T-helper 2 cell treated with Interferon-gamma antibody and Interleukin-4, amounts not matched to agents 100 ng/mL and 5 ng/mL, for 36 hours (primary cell): ENCODE results near the gene ADAT3. TPM values are rescaled to one million over a fixed set of nuclear protein-coding genes. Genes with fewer than 3 reads are reported as not detected.
"Not testable (repeated sequence)": the region's sequence is repeated elsewhere in the genome, so short reads cannot be mapped to it uniquely, and the experiment has no call there.

Experiments
- intact Hi-C: fragments of 100-400 bp; cut with micrococcal nuclease; formaldehyde crosslinking; loops from one replicate; pipeline ENCODE4 v1.15.1; 2023
- total RNA-seq: library from RNA; stranded (reverse); gene quantifications from 2 replicates; pipeline ENCODE4 v1.2.3, GENCODE V29; 2022

Gene ADAT3
- total RNA-seq, 1 donor from 2014 or later, result 11.0 TPM

DNA sequence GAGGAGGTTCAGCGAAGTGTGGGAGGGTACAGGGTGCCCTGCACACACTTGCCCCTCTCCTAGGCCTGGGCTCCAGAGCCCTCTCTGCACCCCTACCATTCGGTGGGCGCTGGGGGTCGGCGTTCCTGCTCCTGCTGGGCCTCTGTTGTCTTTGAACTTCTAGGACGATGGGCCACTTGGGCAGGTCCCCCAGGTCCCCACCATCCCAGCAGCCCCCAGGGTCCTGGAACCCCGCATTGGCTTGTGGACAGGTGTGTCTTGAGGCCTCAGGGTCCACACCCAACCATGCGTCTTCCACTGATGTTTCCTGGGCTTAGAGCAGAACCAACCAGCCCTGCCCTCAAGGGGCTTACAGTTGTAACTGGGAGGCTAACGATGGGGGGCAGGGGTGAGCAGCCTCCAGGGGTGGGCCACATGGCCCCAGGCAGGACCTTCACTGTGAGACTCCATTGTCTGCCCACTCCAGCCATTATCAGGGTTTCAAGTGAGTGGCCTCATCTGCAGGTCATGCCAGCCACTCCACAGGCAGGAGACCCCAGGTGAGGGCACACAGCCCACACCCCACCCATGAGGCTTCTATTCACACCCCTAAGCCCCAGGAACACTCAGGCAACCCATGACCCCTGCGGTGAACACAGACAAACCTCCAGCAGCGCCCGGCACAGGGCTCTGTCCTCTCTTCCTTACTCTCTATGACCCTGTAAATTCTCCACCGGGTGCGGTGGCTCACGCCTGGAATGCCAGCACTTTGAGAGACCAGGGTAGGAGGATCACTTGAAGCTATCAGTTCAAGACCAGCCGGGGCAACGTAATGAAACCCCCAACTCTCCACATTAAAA, 39.8 kb upstream of the ADAT3 start:
- intact Hi-C loops, result loop anchor here (2.0 kb wide), 1 partner anchor 17 kb away; no protein-coding TSS in a partner anchor

DNA sequence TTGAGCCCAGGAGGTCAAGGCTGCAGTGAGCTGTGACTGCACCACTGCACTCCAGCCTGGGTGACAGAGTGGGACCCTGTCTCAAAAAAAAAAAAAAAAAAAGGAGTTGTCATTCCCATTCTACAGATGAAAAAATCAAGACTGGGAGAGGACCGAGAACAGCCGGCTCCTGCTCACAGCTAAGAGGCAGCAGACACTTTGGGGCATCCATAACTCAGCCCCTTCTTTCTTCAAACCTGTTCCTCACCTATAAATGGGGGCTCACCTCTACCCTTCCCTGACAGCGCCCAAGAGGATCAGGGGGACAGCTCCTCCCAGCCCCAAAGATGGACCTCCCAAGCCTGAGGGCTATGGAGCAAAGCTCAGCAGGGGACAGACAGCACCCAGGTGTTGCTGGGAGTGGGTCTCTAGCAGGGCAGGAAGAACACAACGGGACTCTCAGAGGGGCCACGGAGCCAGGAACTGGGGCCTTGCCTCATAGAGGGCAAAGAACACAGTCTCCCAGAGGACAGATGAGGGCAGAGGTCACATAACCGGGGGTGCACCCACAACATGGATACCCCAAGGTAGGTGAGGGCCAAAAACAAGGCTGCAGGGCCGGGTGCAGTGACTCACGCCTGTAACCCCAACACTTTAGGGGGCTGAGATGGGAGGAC, 38.4 kb upstream of the ADAT3 start:
- intact Hi-C loops, result no loop called here

DNA sequence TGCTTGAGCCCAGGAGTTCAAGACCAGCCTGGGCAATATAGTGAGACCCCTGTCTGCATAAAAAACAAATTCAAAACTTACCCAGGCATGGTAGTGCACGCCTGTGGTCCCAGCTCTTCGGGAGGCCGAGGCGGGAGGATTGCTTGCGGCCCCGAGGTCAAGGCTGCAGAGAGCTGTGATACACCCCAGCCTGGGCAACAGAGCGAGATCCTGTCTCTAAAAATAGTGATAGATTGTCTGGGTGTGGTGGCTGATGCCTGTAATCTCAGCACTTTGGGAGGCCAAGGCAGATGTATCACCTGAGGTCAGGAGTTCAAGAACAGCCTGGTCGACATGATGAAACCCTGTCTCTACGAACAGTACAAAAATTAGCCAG, 37.9 kb upstream of the ADAT3 start:
- intact Hi-C loops, result no loop called here

DNA sequence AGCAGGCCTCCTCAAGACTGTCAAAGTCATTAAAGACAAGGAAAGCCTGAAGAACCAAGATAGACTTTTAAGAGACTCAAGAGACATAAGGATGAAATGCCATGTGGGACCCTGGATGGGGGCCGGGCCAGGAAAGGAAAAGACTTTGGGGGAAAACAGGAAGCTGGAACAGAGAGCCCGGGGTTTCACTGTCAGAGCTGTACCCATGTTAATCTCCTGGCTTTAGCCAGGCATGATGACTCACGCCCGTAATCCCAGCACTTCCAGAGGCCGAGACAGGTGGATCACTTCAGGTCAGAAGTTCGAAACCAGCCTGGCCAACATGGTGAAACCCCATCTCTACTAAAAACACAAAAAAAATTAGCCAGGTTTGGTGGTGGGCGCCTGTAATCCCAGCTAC, 36.2 kb upstream of the ADAT3 start:
- intact Hi-C loops, result no loop called here

DNA sequence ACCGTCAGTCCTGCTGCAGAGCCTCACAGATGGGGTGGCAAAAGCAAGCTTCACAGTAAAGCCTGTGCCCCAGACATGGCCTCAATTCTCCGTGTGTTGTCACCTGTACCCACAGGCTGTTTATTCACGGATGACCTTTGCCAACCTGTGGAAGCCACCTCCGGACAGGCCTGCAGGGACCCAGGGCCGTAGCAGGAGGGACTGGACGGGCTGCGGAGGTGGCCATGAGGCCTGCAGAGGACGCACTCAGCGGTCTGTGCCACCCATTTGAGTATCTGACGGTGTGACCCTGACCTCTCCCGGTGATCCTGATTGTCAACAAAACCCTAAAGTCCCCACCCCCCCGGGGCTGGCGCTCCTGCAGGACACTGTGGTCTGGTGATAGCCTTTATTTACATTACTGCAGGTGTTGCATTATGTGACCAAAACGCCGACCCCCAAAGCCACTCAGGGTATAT, 34.0 kb upstream of the ADAT3 start:
- intact Hi-C loops, result no loop called here

DNA sequence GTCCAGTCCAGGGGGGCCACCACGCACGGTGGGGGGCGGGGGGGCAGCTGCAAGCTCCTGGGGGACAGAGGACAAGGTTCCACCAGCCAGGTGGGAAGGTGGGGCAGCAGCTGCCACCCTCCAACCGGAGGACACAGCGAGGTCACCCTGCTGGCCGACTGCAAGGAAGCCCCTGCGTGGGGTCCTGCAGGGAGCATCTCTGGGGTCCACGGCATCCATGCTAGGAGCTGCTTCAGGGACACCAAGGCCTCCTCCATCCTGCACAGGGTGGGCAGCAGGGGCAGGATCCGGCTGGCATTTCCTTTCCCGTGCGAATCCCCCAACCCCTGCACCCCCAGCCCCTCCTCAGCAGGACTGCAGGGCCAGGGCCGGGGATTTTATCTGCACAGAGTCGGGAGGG, 33.6 kb upstream of the ADAT3 start:
- intact Hi-C loops, result no loop called here

DNA sequence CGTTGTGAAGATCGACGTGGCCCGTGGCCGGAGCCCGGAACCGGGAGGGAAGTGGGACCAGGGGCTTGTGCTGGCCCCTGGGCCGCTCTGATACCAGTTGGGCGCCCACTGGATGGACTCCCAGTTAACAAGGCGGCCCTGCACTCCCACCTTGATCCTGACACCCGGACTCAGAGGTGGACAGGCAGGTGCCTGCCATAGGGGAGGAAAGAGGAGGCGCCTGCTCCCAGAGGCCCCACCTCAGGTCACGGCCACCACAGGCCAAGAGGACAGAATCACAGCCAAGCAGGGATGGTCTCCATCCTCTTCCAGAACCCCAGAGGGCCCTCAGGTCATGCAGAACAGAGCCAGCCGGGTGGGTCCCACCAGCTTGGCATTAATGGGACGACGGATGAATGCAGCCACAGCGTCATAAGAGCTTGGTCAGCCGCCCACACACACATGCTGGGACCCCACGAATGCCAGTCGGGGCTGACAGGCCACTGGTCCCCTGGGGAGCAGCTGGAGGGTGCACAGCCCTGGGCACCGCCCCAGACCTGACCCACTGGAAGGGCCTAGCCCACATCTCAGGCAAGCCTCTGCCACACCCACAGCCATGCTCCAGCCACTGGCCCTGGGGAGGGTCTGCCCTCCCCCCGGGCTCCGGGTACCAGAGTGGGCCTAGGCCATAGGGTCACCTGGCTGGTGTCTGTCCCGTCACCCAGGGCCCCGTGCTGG, 32.2 kb upstream of the ADAT3 start:
- intact Hi-C loops, result no loop called here

DNA sequence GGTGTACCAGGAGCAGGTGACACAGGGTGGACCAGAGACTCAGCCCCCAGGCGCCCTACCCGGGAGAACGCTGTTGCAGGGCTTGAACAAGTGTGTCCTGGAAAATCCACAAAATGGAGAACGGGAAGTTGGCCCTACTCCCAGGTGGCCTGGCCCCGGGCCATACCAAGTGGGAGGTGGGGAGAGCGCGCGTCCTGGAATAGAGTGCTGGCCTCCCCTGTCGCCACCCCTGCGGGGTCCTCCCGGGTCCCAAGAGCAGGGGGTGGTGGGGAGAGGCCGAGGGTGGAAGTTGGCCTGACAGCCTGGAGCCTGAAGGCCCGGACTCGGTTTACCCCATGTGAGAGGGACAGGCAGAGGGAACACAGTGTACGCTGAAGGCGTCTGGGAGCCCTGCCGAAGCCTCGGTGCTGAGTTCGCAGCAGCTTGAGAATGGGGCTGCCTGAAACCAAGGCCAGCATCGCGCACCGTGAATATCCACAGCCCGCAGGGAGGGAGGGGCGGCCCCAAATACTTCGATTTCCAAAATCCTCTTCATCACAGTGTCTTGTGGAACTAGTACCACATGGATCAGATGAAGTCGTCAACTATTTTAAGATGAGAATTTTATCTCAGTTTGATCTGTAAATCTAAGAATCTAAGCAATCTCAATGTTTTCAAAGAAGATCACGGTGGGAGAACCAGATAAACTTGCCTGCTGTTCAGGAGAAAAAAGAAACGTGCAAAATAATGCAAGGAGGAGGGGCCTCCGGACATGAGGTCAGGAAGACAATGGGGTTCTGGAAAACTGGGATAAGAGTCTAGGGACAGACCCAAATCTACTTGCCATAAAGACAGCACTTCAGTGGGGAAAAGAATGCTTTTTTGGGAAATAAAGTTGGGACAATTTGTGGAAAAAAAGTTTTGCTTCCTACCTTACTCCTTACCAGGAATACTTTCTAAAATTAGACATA, 31.4 kb upstream of the ADAT3 start:
- intact Hi-C loops, result no loop called here

DNA sequence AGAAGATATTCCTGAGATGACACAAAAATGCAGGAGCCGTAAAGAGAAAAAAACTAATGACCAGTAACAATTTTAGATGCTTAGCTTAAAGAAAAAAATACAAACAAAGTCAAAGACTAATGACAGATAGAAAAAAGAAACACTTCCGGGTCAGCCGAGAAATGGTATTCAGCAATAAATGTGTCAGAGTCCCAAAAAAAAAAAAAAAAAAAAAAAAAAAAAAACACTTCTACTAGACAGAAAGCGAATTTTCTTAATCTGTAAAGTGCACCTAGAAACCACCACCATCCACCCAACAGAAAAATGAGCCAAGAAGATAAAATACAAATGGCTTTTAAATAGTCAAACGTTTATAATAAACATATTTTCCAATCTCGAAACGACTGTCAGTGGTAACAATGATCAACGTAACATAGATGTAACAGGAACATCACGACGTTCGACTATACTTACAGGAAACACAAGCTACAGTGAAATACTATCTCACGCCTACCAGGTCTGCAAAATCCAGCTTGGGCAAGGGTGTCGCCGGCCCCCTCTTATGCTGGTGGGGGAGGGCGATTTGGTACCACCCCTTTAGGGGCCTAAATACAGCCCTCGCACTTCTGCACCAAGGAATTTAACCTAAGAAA, 30.5 kb upstream of the ADAT3 start:
- intact Hi-C loops, result no loop called here

DNA sequence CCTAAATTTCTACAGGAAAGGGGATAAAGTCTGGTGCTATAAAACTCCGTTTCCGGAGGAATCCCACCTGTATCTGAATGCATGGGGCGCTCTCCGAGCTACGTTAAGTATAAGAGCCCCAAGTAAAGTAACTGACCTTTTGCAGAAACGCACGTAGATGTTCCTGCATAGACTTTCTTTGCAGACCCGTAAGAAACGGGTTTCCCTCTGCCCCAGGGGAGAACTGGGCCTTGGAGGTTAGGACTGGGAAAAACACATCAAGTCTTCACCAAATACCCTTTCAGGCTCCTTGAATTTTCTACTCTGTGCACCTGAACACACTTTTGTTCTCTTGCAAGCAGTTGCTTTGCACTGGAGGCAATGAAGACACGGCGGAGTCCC, 29.9 kb upstream of the ADAT3 start:
- intact Hi-C loops, result not testable (repeated sequence)

DNA sequence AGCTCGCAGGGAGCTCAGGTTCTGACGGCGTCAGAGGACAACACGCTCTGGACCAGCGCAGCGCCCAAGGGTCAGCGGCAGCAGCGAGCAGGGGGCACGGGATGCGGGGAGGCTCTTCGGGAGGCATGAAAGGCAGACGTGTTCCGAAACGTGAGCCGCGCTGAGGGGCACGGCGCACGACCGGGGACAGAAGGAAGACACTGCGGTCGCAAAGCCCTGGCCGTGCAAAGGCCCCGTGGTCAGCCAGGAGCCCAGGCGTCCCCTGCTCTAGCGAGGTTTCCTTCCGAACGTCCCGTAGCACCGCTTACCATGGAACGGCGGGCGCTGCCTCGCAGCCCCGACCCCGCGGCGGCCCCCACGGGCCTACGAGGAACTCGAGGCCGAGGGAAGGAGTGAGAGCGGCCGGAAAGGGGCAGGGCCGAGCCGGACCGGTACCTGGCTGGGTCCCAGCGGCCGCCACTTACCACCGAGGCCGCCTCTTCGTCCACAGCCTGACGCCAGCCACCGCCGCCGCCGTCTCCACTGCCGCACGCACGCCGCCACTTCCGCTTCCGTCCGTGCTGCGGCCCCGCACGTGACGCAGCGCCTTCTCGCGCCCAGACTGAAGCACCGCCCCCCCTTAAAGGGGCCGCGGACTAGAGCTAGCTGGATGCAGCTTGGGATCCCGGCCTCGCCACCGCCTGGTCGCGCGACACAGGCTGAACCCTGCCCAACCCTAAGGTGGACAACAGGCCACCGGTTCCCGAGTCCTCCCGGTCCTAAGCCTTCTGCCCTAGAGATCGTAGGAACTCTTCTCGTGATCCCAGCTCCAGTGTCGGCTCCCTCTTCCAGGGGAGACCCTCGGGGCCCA, 29.3 kb upstream of the ADAT3 start:
- intact Hi-C loops, result loop anchor here (1.0 kb wide), 1 partner anchor 8 kb away; no protein-coding TSS in a partner anchor

DNA sequence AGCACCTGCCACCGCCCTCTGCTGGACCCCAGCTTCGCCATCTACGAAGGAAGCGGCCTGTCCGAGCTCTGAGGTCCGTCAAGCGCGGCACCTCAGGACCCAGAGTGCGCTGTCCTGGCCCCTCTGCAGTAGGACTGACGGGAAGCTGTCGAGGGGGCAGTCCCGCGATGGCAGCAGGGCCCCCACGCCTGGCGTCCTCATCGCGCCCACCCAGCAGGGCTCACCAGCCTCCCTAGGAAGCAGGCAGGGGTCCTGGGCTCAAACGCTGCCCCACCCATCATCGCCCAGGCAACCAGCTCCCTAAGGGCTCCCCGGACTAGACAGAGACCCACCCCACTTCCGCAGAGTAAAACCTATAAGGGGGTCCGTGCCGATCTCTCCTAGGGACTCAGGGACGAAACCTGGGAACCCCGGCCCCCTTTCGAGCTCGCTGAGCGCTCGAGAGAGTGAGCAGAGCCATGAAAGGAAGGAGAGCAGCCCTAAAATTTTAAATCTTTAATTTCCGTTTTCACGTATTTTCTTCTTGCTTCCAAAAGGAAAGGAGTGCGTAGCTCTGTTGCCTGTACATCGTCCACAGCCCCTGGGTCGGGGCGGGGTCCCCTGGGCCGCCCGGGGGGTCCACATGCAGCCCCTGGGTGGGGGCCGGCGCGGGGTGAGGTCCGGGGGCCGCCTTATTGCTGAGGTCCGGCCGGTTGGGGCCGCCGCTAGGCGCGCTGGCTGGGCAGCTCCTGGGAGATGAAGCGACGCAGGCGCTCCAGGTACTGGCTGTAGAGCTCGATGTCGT, 28.5 kb upstream of the ADAT3 start:
- intact Hi-C loops, result loop anchor here (1.0 kb wide), 1 partner anchor 8 kb away; no protein-coding TSS in a partner anchor

DNA sequence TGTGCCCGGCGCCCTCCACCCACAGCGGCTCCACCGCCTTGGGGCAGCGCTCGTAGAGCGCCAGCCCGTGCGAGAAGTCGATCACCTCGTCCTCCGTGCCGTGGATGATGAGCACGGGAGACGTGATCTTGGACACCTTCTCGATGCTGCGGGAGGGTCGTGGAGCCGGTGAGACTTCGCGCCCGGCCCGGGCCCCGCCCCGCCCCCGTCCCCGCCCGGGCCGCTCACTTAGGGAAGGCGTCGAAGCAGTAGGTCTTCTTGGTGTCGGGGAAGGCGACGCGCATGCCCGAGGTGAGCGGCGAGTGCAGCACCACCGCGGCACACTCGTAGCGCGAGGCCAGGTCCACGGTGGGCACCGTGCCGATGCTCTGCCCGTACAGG, 27.9 kb upstream of the ADAT3 start:
- intact Hi-C loops, result not testable (repeated sequence)

DNA sequence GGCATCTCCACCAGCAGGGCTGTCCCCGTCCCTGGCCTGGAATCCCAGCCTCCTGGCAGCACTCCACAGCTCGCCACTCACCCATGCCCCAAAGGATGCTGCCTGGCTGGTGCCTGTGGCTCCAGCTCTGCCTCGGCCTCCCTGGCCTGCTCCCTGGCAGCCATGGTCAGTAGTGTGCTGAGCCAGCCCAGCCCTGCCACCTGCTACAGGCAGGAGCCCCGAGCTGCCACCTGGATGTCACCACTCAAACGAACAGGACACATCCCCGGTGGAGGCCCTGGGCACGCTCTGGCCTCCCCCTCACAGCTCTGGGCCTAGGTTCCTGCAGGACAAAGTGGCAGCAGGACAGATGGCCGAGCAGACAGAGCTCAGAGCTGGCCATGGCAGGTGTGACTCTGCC, 26.6 kb upstream of the ADAT3 start:
- intact Hi-C loops, result not testable (repeated sequence)

DNA sequence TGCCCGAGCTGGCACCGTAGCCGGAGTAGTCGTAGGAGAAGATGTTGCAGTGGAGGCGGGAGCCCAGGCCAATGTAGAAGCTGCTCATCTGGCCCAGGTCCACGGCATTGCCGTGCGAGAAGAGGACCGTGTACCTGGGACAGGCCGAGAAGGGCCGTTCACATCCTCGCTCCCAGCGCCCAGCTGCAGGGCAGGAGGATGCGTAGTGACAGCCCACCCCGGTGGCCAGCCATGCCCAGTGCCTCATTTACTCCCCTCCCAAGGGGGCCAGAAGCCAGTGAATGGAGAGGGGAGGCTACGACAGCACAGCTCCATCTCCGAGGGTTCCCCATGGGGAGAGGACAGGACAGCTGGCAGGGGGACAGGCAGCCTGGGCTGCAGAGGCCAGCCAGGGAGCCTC, 25.2 kb upstream of the ADAT3 start:
- intact Hi-C loops, result loop anchor here (10.0 kb wide), 1 partner anchor 215 kb away; the partner anchor contains the start of genes IZUMO4 and MOB3A

DNA sequence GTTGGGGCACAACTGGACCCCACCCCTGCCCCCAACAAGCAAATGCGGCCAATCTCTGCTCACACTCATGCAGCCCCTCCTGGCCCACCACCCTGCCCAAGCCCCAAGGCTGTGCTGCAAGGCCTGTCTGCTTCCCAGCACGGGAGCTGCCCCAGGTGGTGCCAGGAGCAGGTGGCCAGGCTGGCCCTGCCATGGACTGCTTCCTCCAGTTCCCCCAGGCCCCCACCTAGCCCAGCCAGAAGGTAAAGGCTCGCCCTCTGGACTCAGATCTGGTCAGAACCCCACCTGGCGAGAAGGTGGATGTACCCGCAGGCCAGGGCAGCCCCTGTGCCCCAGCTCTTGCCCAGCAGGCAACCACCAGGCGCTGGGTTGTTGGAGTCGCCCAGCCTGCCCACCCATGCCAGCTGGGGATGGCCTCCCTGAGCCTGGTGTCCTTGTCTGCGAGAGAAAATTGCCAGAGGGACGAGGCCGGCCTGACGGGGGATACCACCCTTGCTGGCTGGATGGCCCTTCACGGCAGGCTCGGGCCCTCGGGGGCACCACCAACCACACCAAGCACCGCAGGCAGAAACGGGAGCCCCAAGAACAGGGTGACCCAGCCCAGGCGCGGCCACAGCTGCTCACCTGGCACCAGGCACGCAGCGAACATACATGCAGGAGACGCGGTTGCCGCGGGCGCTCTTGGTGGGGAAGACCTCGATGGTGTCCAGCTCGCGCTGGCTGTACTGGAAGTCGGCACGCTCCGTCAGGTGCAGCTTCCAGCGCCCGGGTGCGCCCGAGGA, 24.4 kb upstream of the ADAT3 start:
- intact Hi-C loops, result loop anchor here (10.0 kb wide), 1 partner anchor 214 kb away; the partner anchor contains the start of genes IZUMO4 and MOB3A

DNA sequence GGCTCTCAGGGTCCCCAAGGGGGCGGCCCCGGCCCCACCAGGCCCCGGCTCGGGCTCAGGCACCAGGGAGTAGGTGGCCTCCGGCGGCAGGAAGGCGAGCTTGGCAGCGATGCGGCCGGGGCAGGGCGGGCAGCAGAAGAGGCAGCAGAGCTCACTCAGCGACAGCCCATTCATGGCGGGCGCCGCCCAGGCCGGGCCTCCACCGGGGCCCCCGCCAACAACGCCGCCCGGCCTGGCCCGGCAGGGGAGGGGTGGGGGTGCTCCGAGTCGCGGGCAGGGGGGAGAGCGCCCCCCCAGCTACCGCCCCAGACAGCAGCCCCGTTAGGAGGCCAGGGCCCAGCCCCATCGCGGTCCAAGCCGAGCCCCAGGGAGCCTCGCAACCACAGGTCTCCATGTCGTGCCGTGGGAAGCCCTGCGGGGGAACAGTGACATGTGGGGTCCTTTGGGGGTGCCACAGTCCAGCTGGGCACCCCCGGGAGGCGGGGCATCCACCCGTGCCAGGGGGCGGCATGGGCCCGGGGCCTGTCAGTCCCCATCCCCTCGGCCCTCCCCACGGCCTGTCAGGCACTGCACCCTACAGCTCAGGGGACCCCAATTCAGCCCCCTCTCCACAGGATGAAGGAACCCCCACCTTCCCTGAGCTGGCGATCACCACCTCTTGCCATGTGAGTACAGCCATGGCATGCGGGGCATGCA, 23.7 kb upstream of the ADAT3 start:
- intact Hi-C loops, result loop anchor here (2.0 to 10.0 kb wide), 2 partner anchors 17 to 213 kb away; partner anchors contain the start of genes IZUMO4 and MOB3A
